GM12878 (cell line): ENCODE results near the gene CLEC4D.

Experiments
- BCLAF1 ChIP-seq: fragments of 450-650 bp; IDR thresholded peaks from 2 replicates; pipeline ENCODE4 v1.6.1; 2017; ENCODE audit warnings: antibody characterized with exemption, mild to moderate bottlenecking, moderate library complexity
- CTCF ChIP-seq, 3 experiments: IDR thresholded peaks in 2 of 3; conservative IDR thresholded peaks in 1 of 3; 2 replicates each; pipeline ENCODE4 v1.5.1; 2011; ENCODE audit warnings: low read depth in 3 of 3, low read length in 3 of 3, mild to moderate bottlenecking in 3 of 3, control low read depth in 2 of 3, moderate library complexity in 2 of 3, inconsistent platforms in 1 of 3, mixed read lengths in 1 of 3; ENCODE audit not compliant: control insufficient read depth in 2 of 3, insufficient read depth in 1 of 3; ENCODE audit errors: extremely low read depth in 1 of 3
- HSF1 ChIP-seq: fragments of 150-350 bp; IDR thresholded peaks from 2 replicates; pipeline ENCODE4 v1.6.1; 2014; ENCODE audit warnings: mild to moderate bottlenecking, low read depth, low read length
- ZBED1 ChIP-seq: IDR thresholded peaks from 2 replicates; pipeline ENCODE4 v1.6.1; 2016; ENCODE audit warnings: borderline replicate concordance
- TF ChIP-seq, protein P1 (sequence below): fragments of 450-650 bp; formaldehyde crosslinking; IDR thresholded peaks from 2 replicates; pipeline ENCODE4 v1.5.0; 2022; ENCODE audit warnings: mild to moderate bottlenecking, missing genetic modification characterization

DNA sequence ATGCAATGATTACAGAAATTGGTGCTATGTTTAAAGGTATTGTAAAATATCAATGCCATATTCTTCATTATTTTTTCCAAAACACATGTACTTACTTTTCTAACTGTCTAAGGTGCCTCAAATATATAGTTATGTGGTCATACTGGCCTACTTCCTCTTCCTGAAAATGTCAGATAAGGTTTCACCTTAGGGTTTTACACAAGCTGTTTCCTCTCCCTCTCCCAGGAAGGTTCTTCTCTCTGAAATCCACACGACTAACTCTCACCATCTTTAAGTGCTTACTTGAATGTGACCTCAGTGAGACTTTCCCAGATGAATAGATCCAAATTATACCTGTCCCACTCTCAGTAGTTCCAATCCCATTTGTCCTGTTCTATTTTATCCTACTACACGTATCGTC lies 11.6 kb upstream of the CLEC4D start:
- TF ChIP-seq, protein P1, sequence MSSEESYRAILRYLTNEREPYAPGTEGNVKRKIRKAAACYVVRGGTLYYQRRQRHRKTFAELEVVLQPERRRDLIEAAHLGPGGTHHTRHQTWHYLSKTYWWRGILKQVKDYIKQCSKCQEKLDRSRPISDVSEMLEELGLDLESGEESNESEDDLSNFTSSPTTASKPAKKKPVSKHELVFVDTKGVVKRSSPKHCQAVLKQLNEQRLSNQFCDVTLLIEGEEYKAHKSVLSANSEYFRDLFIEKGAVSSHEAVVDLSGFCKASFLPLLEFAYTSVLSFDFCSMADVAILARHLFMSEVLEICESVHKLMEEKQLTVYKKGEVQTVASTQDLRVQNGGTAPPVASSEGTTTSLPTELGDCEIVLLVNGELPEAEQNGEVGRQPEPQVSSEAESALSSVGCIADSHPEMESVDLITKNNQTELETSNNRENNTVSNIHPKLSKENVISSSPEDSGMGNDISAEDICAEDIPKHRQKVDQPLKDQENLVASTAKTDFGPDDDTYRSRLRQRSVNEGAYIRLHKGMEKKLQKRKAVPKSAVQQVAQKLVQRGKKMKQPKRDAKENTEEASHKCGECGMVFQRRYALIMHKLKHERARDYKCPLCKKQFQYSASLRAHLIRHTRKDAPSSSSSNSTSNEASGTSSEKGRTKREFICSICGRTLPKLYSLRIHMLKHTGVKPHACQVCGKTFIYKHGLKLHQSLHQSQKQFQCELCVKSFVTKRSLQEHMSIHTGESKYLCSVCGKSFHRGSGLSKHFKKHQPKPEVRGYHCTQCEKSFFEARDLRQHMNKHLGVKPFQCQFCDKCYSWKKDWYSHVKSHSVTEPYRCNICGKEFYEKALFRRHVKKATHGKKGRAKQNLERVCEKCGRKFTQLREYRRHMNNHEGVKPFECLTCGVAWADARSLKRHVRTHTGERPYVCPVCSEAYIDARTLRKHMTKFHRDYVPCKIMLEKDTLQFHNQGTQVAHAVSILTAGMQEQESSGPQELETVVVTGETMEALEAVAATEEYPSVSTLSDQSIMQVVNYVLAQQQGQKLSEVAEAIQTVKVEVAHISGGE (CRISPR knock-in tag): no peak
- TF ChIP-seq CTCF (IDR thresholded peaks at IDR 0.05 in 2 of 3, conservative IDR thresholded peaks at IDR 0.05 in 1 of 3; ENCODE audit: control insufficient read depth in 2 of 3, extremely low read depth in 1 of 3, insufficient read depth in 1 of 3, low read depth in 3 of 3, low read length in 3 of 3) (no peak), ZBED1 (no peak), BCLAF1 (no peak), HSF1 (no peak)
